OCI-LY1 (cell line): ENCODE data around the gene CSMD2.

Experiments used
- H2AFZ ChIP-seq: fragments of 200-600 bp; sonication (generic), shearing (Covaris generic); 2 replicates; pipeline ENCODE4 v1.6.0; 2014; ENCODE audit warnings: antibody characterized with exemption, mild to moderate bottlenecking, low read length
- H3F3A ChIP-seq: fragments of 200-600 bp; sonication (generic), shearing (Covaris generic); 2 replicates; pipeline ENCODE4 v1.6.0; 2014; ENCODE audit warnings: mild to moderate bottlenecking, antibody characterized with exemption, low read length, moderate library complexity; ENCODE audit not compliant: insufficient read depth
- H3K27ac ChIP-seq: fragments of 200-600 bp; sonication (generic); 2 replicates; pipeline ENCODE4 v1.5.1; 2014; ENCODE audit warnings: low read length, mixed run types, mild to moderate bottlenecking, low read depth; ENCODE audit not compliant: poor library complexity, severe bottlenecking
- H3K27me3 ChIP-seq: fragments of 200-600 bp; sonication (generic); 2 replicates; pipeline ENCODE4 v1.6.0; 2014; ENCODE audit warnings: antibody characterized with exemption, mild to moderate bottlenecking, low read length, moderate library complexity; ENCODE audit not compliant: insufficient read depth
- H3K36me3 ChIP-seq: fragments of 200-600 bp; sonication (generic); 2 replicates; pipeline ENCODE4 v1.6.1; 2014; ENCODE audit warnings: mild to moderate bottlenecking, antibody characterized with exemption, low read length, moderate library complexity, mixed read lengths; ENCODE audit not compliant: insufficient read depth
- H3K4me1 ChIP-seq: fragments of 200-600 bp; sonication (generic); 2 replicates; pipeline ENCODE4 v1.5.1; 2014; ENCODE audit warnings: mild to moderate bottlenecking, low read length, moderate library complexity; ENCODE audit not compliant: insufficient read depth, severe bottlenecking
- H3K4me2 ChIP-seq: fragments of 200-600 bp; sonication (generic), shearing (Covaris generic); 2 replicates; pipeline ENCODE4 v1.6.1; 2014; ENCODE audit warnings: low read length
- H3K4me3 ChIP-seq: fragments of 200-600 bp; sonication (generic); 2 replicates; pipeline ENCODE4 v1.5.1; 2014; ENCODE audit warnings: low read length, low read depth, mild to moderate bottlenecking, mixed read lengths; ENCODE audit not compliant: poor library complexity, severe bottlenecking
- H3K79me2 ChIP-seq: fragments of 200-600 bp; shearing (Covaris generic); 2 replicates; pipeline ENCODE4 v1.6.1; 2016; ENCODE audit warnings: mixed run types, low read length, mixed read lengths; ENCODE audit not compliant: insufficient read depth
- H3K9ac ChIP-seq: fragments of 200-600 bp; sonication (generic), shearing (Covaris generic); 2 replicates; pipeline ENCODE4 v1.6.1; 2014; ENCODE audit warnings: mild to moderate bottlenecking, low read length, mixed read lengths
- H3K9me2 ChIP-seq: fragments of 200-600 bp; sonication (generic), shearing (Covaris generic); 2 replicates; pipeline ENCODE4 v1.6.1; 2014; ENCODE audit warnings: low read depth, mild to moderate bottlenecking, low read length, mixed read lengths
- H3K9me3 ChIP-seq: fragments of 200-600 bp; shearing (Covaris generic); 2 replicates; pipeline ENCODE4 v1.6.1; 2014; ENCODE audit warnings: low read length, mixed read lengths
- H4K20me1 ChIP-seq: fragments of 200-600 bp; sonication (generic), shearing (Covaris generic); 2 replicates; pipeline ENCODE4 v1.6.0; 2016; ENCODE audit warnings: mild to moderate bottlenecking, low read length; ENCODE audit not compliant: insufficient read depth
- EZH2 ChIP-seq: fragments of 200-600 bp; sonication (generic), shearing (Covaris generic); IDR thresholded peaks from 2 replicates; pipeline ENCODE4 v1.8.0; 2017; ENCODE audit warnings: borderline replicate concordance, mixed run types, mild to moderate bottlenecking, antibody characterized with exemption, low read length, moderate library complexity, mixed read lengths
- TF ChIP-seq, protein P1 (sequence below): fragments of 200-600 bp; sonication (generic), shearing (Covaris generic); IDR thresholded peaks from 2 replicates; pipeline ENCODE4 v1.5.1; 2017; ENCODE audit warnings: mild to moderate bottlenecking, antibody characterized with exemption, low read length, moderate library complexity, mixed read lengths

Gene CSMD2

DNA sequence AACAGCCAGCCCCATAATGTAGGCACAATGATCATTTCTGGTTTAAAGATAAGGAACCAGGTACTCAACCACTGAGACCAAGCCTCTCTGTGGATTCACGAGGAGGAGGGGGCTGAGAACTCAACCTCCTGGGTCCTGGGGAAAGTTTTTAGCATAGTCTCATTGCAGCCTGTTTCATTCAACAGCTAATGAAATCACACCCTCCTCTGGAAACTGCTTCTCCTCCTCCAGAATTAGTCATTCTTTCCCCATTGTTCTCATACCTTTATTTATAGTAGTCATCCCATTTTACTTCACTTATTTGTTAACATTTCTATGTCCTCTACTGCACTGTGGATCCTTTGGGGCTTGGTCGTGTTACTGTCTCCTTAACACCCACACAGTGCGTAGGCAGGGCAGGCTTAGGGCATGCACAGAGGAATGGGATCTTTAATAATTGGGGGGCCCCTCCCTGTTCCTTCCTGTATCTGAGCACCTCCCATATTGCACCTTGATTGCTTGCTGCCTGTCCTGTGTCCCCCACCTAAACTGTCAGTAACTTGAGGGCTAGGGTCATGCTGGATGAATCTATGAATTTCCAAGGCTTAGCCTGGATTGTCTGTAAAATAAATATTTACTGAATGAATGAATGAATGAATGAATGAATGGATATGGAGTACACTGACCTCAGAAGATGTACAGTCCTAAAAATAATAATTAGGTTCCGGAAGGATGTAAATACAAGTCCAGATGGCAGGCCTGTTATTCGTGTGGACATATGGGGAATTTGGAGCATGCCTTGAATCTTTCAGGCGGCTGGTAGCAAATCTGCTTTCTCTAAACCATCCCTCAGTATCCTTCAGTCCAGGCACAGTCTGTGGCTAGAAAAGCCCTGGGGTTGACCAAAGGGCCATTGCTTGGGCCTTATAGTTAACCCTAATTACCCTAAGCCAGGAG lies 455.0 kb downstream of the CSMD2 start:
- no peaks in the 10 kb centered on the region for H3K9me3 ChIP-seq
- H3K36me3 ChIP-seq, result no peaks in the 10 kb centered on the region
- no peak overlapping the region for H3K9ac ChIP-seq
- H3K4me2 ChIP-seq, result no peak overlapping the region
- no peaks in the 10 kb centered on the region for H3K27me3 ChIP-seq
- no peaks in the 10 kb centered on the region for H4K20me1 ChIP-seq
- H3K4me1 ChIP-seq, result no peaks in the 10 kb centered on the region
- H3K4me3 ChIP-seq, result no peak overlapping the region
- H3F3A ChIP-seq, result no peaks in the 10 kb centered on the region
- H3K27ac ChIP-seq, result no peak overlapping the region
- H3K79me2 ChIP-seq, result no peaks in the 10 kb centered on the region
- TF ChIP-seq EZH2, result no peak
- no peak overlapping the region for H2AFZ ChIP-seq
- H3K9me2 ChIP-seq, result no peaks in the 10 kb centered on the region

DNA sequence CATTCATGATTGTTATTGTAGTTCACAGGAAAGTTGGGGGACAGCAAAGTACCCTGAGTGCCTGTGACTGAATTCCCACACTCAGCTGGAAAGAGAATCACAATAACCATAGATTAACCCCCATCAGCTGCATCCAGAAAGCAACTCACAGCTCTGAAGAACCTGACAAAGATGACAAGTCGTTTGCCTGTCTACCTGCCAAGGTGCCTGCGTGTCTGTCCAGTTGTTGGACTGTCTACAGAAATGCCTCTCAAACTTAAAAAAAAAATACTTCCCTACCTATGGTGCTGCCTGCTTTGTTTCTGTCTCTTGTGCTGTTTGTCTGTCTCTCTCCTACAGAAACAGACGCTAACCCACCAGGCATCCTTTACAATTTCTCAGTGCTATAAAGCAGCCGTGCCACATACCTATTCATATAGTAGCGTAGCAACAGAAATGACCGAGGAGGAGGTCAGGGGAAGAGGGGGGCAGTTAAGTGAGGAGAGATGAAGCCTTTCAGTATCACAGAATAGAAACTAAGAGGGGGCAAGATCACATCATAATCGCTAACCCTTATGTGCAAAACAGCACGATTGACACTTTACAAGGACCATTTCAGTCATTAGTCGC lies 455.8 kb downstream of the CSMD2 start:
- no peak overlapping the region for H3K9ac ChIP-seq
- no peaks in the 10 kb centered on the region for H4K20me1 ChIP-seq
- no peaks in the 10 kb centered on the region for H3K4me1 ChIP-seq
- no peaks in the 10 kb centered on the region for H3K27me3 ChIP-seq
- no peak overlapping the region for H3K27ac ChIP-seq
- no peaks in the 10 kb centered on the region for H3K36me3 ChIP-seq
- no peaks in the 10 kb centered on the region for H3F3A ChIP-seq
- H3K4me2 ChIP-seq, result no peak overlapping the region
- H3K79me2 ChIP-seq, result no peaks in the 10 kb centered on the region
- TF ChIP-seq, protein P1, sequence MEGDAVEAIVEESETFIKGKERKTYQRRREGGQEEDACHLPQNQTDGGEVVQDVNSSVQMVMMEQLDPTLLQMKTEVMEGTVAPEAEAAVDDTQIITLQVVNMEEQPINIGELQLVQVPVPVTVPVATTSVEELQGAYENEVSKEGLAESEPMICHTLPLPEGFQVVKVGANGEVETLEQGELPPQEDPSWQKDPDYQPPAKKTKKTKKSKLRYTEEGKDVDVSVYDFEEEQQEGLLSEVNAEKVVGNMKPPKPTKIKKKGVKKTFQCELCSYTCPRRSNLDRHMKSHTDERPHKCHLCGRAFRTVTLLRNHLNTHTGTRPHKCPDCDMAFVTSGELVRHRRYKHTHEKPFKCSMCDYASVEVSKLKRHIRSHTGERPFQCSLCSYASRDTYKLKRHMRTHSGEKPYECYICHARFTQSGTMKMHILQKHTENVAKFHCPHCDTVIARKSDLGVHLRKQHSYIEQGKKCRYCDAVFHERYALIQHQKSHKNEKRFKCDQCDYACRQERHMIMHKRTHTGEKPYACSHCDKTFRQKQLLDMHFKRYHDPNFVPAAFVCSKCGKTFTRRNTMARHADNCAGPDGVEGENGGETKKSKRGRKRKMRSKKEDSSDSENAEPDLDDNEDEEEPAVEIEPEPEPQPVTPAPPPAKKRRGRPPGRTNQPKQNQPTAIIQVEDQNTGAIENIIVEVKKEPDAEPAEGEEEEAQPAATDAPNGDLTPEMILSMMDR, result no peak
- no peak for TF ChIP-seq EZH2
- H2AFZ ChIP-seq, result no peak overlapping the region
- H3K9me2 ChIP-seq, result no peaks in the 10 kb centered on the region
- no peaks in the 10 kb centered on the region for H3K9me3 ChIP-seq
- H3K4me3 ChIP-seq, result no peak overlapping the region

DNA sequence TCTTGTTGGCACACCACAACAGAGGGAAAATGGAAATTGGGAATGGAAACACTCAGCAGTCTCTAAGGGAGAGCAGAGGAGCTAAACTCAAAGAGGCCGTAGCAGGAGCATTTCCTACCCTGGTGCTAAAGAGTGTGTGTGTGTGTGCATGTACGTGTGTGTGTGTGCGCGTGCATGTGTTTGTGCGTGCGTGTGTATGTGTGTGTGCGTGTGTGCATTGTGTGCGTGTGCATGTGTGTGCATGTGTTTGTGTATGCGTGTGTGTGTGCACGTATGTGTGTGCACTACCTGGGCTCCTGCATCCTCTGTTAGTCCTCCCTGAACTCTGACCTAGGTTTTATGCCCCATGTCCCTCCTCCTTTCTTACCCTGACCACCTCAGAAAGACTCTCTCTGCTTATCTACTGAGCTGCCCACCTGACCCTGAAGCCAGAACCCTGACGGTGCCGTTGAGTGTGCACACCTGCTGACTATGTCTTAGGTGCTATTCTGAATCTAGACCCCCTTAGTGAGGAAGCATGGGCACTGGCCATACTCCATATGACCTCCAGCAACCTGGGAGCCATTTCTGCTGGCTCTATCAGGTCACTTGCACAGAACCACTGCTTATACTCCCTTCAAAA lies 458.3 kb downstream of the CSMD2 start:
- Histone ChIP-seq H3K4me2 (no peak overlapping the region), H3K4me3 (no peak overlapping the region), H3K79me2 (no peaks in the 10 kb centered on the region), H3F3A (no peaks in the 10 kb centered on the region), H2AFZ (no peak overlapping the region), H3K27ac (no peak overlapping the region), H4K20me1 (no peaks in the 10 kb centered on the region), H3K4me1 (no peaks in the 10 kb centered on the region), H3K9me3 (no peaks in the 10 kb centered on the region), H3K9ac (no peak overlapping the region), H3K9me2 (no peaks in the 10 kb centered on the region), H3K36me3 (no peaks in the 10 kb centered on the region), H3K27me3 (no peaks in the 10 kb centered on the region)
- TF ChIP-seq, protein P1, result no peak
- TF ChIP-seq EZH2, result no peak
